Vagina (tissue), 2 donors: ENCODE measurements around the gene PSIP1.

ENCODE experiments used
- CTCF ChIP-seq, 3 experiments: fragments of 450-650 bp in 2 of 3; fragments of 200-600 bp in 1 of 3; sonication (generic) in 1 of 3; IDR thresholded peaks; one replicate each; pipeline ENCODE4 v1.5.1; 2017 to 2019; ENCODE audit warnings: antibody characterized with exemption in 3 of 3, mild to moderate bottlenecking in 2 of 3, moderate library complexity in 2 of 3
- POLR2A ChIP-seq, 2 donors: fragments of 450-650 bp; IDR thresholded peaks; one replicate each; pipeline ENCODE4 v1.6.1; 2017; ENCODE audit warnings: antibody characterized with exemption in 2 of 2, mild to moderate bottlenecking in 2 of 2, moderate library complexity in 2 of 2

- TF ChIP-seq CTCF (IDR thresholded peaks at IDR 0.05) (no peak), POLR2A (IDR thresholded peaks at IDR 0.05) (no peak)
Measured at GRCh38 chr9:15461601-15462000, 49.2 kb downstream of the PSIP1 start.
